Transverse colon (tissue), 3 donors: ENCODE data around the gene FAM193B.

Source experiments
- CTCF ChIP-seq, 5 experiments: fragments of 200-600 bp in 3 of 5; fragments of 450-650 bp in 2 of 5; sonication (generic) in 3 of 5; IDR thresholded peaks; 1 replicate in 2 of 5; 2 replicates in 3 of 5; pipeline ENCODE4 v1.5.1; 2016 to 2017; ENCODE audit warnings: antibody characterized with exemption in 5 of 5, inconsistent platforms in 3 of 5, mild to moderate bottlenecking in 2 of 5, moderate library complexity in 1 of 5
- EP300 ChIP-seq: sonication (generic); formaldehyde crosslinking; IDR thresholded peaks from one replicate; pipeline ENCODE4 v1.6.1; 2017; ENCODE audit warnings: antibody characterized with exemption, low read depth
- POLR2A ChIP-seq: fragments of 450-650 bp; IDR thresholded peaks from one replicate; pipeline ENCODE4 v1.6.1; 2016; ENCODE audit warnings: antibody characterized with exemption, mild to moderate bottlenecking, moderate library complexity

GRCh38 chr5:177511181-177511580 lies 43.2 kb downstream of the FAM193B start:
- no peak for TF ChIP-seq EP300
- no peak for TF ChIP-seq CTCF (IDR thresholded peaks at IDR 0.05)
- TF ChIP-seq POLR2A = no peak
